Kidney epithelial cell (primary cell): ENCODE data around the gene DOCK4. TPM values are rescaled to one million over a fixed set of nuclear protein-coding genes. Genes with fewer than 3 reads are reported as not detected.

Experiments
- DNase-seq: peaks from one replicate; pipeline ENCODE4 v3.0.0-alpha.2; 2010; ENCODE audit warnings: low read depth
- H3K27me3 ChIP-seq: 2 replicates; pipeline ENCODE4 v1.6.0; 2011; ENCODE audit warnings: low read length; ENCODE audit not compliant: control insufficient read depth, insufficient read depth
- H3K36me3 ChIP-seq: 2 replicates; pipeline ENCODE4 v1.5.1; 2011; ENCODE audit warnings: low read length; ENCODE audit not compliant: control insufficient read depth, insufficient read depth
- H3K4me3 ChIP-seq: 2 replicates; pipeline ENCODE4 v1.5.1; 2011; ENCODE audit warnings: low read depth, mild to moderate bottlenecking, control low read depth, low read length
- total RNA-seq: library from RNA; depleted of rRNA; stranded (reverse); fragments of >200 nt; gene quantifications from 2 replicates; pipeline ENCODE4 v1.2.3, GENCODE V29; 2015
- TF ChIP-seq, protein P1 (sequence below): IDR thresholded peaks from 2 replicates; pipeline ENCODE4 v1.5.1; 2011; ENCODE audit warnings: mild to moderate bottlenecking, moderate library complexity, low read length, control low read depth, inconsistent platforms; ENCODE audit not compliant: insufficient read depth, poor library complexity, severe bottlenecking

DOCK4 gene
- total RNA-seq = 16.8 and 24.0 TPM in 2 replicates

DNA sequence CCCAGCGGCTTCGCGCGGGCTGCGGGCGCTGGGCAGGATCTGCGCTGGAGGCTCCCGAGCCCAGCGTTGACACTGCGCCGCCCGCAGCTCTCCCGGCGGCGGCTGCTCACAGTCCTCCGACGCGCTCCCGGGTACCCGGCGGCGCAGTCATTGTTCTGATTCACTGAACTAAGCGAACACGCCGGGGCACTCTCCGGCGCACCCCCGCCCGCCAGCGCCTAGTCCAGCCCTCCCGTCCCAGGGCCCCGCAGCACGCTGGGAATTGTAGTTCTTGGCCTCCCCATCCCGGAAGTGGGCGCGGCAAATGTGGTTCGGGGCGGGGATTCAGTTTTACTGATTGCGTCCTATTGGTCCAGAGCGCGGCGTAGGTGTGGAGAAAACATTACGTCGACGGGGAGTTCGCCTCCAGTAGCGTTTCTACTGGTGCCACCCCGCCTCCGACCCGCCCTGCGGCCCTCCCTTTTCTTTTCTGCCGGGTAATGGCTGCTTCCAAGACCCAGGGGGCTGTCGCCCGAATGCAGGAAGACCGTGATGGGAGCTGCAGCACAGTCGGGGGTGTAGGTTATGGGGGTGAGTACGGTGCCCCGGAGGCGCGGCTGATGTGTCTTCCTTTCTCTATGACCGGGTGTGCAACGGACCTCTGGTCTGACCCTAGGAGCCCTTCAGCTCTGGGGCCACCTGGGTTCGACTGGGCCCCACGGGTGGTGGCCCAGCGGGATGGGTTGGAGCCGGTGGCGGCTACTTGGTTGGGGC lies at the start of gene DOCK4, which contains the start of gene ZNF277:
Gene DOCK4, minus strand, starts transcription at position 162 of the 753 bp plus-strand sequence. CDS start 261 bp downstream, outside the sequence.
Gene ZNF277, plus strand, starts transcription at position 458 of the 753 bp plus-strand sequence. Its CDS starts 22 bp downstream, at position 480.
- Histone ChIP-seq H3K27me3 (no peaks in the 10 kb centered on the region), H3K4me3 (peak within 1 kb of the TSS; percentile 86), H3K36me3 (no peaks in the 10 kb centered on the region)
- TF ChIP-seq, protein P1, sequence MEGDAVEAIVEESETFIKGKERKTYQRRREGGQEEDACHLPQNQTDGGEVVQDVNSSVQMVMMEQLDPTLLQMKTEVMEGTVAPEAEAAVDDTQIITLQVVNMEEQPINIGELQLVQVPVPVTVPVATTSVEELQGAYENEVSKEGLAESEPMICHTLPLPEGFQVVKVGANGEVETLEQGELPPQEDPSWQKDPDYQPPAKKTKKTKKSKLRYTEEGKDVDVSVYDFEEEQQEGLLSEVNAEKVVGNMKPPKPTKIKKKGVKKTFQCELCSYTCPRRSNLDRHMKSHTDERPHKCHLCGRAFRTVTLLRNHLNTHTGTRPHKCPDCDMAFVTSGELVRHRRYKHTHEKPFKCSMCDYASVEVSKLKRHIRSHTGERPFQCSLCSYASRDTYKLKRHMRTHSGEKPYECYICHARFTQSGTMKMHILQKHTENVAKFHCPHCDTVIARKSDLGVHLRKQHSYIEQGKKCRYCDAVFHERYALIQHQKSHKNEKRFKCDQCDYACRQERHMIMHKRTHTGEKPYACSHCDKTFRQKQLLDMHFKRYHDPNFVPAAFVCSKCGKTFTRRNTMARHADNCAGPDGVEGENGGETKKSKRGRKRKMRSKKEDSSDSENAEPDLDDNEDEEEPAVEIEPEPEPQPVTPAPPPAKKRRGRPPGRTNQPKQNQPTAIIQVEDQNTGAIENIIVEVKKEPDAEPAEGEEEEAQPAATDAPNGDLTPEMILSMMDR = no peak
- DNase-seq = peak; percentile 89

GRCh38 chr7:112255388-112255720 lies 49.2 kb upstream of the DOCK4 start:
- TF ChIP-seq, protein P1 = no peak
- Histone ChIP-seq H3K4me3 (no peak overlapping the region), H3K27me3 (no peaks in the 10 kb centered on the region), H3K36me3 (no peaks in the 10 kb centered on the region)
- DNase-seq = no peak

DNA sequence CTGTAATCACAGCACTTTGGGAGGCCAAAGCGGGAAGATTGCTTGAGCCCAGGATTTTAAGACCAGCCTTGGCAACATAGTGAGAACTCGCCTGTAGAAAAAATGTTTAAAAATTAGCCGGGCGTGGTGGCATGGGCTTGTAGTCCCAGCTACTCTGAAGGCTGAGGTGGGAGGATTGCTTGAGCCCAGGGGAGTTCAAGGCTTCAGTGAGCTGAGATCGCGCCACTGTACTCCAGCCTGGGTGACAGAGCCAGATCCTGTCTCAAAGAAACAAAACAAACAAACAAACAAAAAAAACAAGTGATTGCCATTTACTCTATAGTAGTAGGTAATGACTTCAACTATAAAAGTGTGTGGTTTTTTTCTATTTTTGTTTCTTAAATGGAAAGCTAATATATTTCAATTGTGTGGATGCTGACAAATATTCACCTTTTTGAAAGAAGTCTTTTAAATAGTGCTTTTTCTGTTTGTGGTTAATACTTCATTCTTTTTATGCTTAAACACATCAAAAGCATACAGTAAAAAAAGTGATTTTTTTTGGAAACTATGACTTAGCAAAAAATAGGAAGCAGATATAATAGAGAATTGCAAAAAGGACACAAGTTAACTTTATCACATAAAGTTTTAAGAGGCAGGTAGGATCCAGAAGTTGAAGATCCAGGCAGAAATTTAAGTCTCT lies 48.6 kb upstream of the DOCK4 start:
- DNase-seq = no peak
- no peaks in the 10 kb centered on the region for H3K27me3 ChIP-seq
- H3K4me3 ChIP-seq = no peak overlapping the region
- no peaks in the 10 kb centered on the region for H3K36me3 ChIP-seq
- TF ChIP-seq, protein P1 = no peak

DNA sequence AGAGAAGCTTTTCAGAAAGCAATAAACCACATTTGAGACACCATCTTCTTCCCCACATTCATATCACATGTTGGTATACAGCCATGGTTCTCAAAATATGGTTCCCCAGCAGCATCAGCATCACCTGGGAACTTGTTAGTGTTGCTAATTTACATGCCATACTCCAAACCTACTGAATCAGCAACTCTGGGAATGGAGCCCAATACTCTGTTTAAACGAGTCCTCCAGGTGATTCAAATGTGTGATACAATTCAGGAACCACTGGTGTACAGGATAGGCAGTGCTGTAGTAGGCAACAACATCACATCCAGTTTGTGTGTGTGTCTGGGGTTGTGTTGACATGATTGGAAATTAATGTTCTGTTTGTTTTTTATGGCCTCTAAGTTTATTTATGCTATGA lies 48.0 kb upstream of the DOCK4 start:
- DNase-seq = no peak
- H3K36me3 ChIP-seq = no peaks in the 10 kb centered on the region
- TF ChIP-seq, protein P1 = no peak
- no peaks in the 10 kb centered on the region for H3K27me3 ChIP-seq
- H3K4me3 ChIP-seq = no peak overlapping the region

- Histone ChIP-seq H3K27me3 (no peaks in the 10 kb centered on the region), H3K4me3 (no peak overlapping the region), H3K36me3 (no peaks in the 10 kb centered on the region)
- no peak for DNase-seq
- TF ChIP-seq, protein P1 = no peak
Observed at GRCh38 chr7:112252691-112253090, 46.5 kb upstream of the DOCK4 start.
